Measurements from ENCODE around the gene ZSCAN12.

The ZSCAN12 gene

DNA sequence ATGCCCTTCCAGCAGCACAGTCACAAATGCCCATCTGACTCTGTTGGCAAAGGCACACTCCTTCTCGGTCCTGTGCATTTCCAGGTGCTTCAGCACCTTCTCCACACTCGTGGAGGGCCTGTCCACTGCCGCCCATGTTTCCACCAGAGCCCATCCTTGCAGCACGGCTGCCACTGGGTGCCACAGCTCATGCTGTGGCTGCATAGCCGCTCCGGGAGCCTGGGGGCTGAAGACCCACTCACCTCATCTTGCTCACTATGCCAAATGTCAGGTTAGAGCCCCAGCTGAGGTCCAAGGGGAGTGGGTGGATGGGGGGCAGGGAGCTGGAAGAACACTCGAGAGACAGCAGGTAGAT, 42.9 kb downstream of the ZSCAN12 start:
- Histone ChIP-seq H4K20me1 (ENCODE audit: insufficient read depth) (no peaks in the 10 kb centered on the region), H2AFZ (ENCODE audit: low read depth) (no peak overlapping the region), H3K4me3 (IDR thresholded peaks at IDR 0.05; ENCODE audit: insufficient read depth, low read depth, low read length) (no peak overlapping the region), H3K36me3 (ENCODE audit: insufficient read depth) (no peaks in the 10 kb centered on the region), H3K4me1 (ENCODE audit: low read depth, poor library complexity, severe bottlenecking) (peaks cover 7% of the 10 kb centered on the region), H3K4me2 (no peak overlapping the region), H3K27ac (no peak overlapping the region), H3K79me2 (ENCODE audit: insufficient read depth, low read depth) (peaks cover under 1% of the 10 kb centered on the region; the same call in 1 of the 2 replicates), H3K27me3 (ENCODE audit: insufficient read depth, low read depth) (no peaks in the 10 kb centered on the region), H3K9ac (no peak overlapping the region)
- TF ChIP-seq, protein P1, sequence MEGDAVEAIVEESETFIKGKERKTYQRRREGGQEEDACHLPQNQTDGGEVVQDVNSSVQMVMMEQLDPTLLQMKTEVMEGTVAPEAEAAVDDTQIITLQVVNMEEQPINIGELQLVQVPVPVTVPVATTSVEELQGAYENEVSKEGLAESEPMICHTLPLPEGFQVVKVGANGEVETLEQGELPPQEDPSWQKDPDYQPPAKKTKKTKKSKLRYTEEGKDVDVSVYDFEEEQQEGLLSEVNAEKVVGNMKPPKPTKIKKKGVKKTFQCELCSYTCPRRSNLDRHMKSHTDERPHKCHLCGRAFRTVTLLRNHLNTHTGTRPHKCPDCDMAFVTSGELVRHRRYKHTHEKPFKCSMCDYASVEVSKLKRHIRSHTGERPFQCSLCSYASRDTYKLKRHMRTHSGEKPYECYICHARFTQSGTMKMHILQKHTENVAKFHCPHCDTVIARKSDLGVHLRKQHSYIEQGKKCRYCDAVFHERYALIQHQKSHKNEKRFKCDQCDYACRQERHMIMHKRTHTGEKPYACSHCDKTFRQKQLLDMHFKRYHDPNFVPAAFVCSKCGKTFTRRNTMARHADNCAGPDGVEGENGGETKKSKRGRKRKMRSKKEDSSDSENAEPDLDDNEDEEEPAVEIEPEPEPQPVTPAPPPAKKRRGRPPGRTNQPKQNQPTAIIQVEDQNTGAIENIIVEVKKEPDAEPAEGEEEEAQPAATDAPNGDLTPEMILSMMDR (conservative IDR thresholded peaks at IDR 0.05; ENCODE audit: low read depth, low read length): no peak

DNA sequence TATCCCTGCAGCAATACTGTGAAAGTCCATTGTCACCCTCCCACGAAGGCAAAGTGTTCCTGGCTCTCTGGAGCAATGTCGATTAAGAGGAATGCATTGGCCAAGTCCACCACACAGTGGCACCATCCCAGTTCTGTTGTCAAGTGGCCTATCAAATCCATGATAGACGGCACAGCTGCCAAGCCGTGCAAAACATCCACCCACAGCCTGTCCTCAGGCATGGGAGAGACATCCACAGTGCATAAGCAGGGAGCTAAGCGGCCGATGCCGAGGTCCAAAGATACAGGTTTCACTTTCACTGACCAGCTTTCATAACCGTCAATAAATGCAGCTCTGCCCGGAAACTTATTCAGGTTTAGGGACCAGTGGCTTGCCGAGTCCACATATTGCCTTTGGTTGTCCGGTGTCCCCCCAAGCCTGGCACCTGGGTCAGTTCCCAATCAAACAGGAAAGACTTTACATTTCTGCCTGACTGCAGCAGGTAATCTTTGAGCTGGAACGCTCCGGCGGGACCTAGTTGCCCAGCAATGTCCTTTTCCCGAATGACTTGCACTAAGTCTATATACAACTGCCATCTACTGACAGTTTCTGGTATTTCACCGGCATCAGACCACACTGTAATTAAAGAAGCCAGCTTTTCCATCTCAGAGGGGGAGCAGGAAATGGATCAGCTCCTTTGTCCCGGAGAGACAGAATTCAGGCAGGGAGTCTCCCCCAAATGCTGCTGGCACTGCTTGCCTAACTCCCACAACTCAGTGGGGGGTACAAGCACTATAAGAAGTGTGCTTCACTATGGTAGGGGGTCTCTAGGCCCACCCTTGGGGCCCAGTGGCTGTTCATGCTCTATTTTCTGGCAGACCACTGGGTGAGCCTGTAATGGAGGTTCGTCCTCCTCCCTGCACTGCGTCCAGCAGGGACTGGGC, 43.5 kb downstream of the ZSCAN12 start:
- H4K20me1 ChIP-seq (ENCODE audit: insufficient read depth): no peaks in the 10 kb centered on the region
- H3K4me2 ChIP-seq: peak overlapping the region; percentile 65; the same call in 1 of the 2 replicates
- H3K27ac ChIP-seq: peak overlapping the region; percentile 25; the same call in 1 of the 2 replicates
- peaks cover 3% of the 10 kb centered on the region; the same call in 1 of the 2 replicates for H3K79me2 ChIP-seq (ENCODE audit: insufficient read depth, low read depth)
- peak overlapping the region; percentile 66 for H2AFZ ChIP-seq (ENCODE audit: low read depth)
- peak overlapping the region; percentile 40; the same call in 1 of the 2 replicates for H3K9ac ChIP-seq
- peaks cover 10% of the 10 kb centered on the region for H3K4me1 ChIP-seq (ENCODE audit: low read depth, poor library complexity, severe bottlenecking)
- no peak overlapping the region for H3K4me3 ChIP-seq (IDR thresholded peaks at IDR 0.05; ENCODE audit: insufficient read depth, low read depth, low read length)
- TF ChIP-seq, protein P1 (conservative IDR thresholded peaks at IDR 0.05; ENCODE audit: low read depth, low read length): peak; percentile 78
- no peaks in the 10 kb centered on the region for H3K27me3 ChIP-seq (ENCODE audit: insufficient read depth, low read depth)
- no peaks in the 10 kb centered on the region for H3K36me3 ChIP-seq (ENCODE audit: insufficient read depth)

DNA sequence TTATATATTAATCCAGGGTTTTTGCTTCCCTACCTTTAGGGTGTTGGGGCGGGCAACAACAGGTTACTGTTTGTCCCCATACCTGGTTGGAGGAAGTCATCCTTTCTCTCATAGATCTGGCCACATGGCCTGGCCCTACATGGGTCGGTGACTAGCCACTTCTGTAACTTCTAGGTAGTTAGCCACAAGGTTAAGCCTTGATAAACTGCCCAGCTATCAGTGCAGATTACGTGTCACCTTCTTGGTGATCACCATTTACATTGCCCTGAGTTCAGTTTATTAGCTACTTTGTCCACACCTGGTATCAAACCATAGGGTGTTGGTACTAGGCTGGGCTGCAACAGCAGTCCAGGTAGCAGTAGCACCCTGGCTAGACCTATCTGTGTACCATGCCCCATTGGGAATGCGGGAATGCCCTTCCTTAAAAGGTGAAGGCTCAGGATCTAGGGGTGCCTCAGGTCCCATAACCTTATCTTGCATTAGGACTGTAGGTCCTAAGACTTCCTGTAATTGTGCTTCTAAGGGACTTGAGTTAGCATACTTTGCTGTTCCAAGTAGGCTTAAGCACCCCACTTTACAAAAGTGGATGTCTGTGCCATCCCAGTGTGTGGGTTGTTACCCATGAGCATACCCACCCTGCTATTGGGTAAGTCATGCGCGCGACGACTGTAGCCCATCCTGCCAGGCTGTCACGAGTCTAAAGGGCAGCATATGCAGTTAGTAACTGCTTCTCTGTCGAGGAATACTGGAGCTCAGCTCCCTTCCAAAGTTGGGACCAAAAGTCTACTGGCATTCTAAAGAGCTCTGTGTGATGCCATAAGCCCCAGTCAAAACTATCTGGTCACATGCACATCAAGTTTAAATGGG, 44.6 kb downstream of the ZSCAN12 start:
- Histone ChIP-seq H3K27me3 (ENCODE audit: insufficient read depth, low read depth) (no peaks in the 10 kb centered on the region), H4K20me1 (ENCODE audit: insufficient read depth) (no peaks in the 10 kb centered on the region), H3K79me2 (ENCODE audit: insufficient read depth, low read depth) (peaks cover 3% of the 10 kb centered on the region; the same call in 1 of the 2 replicates), H3K4me2 (no peak overlapping the region), H3K9ac (no peak overlapping the region), H2AFZ (ENCODE audit: low read depth) (0 out of 2 replicates have a peak overlapping the region, but pooled peaks have one; percentile 66), H3K36me3 (ENCODE audit: insufficient read depth) (no peaks in the 10 kb centered on the region), H3K4me1 (ENCODE audit: low read depth, poor library complexity, severe bottlenecking) (peaks cover 17% of the 10 kb centered on the region), H3K27ac (no peak overlapping the region), H3K4me3 (IDR thresholded peaks at IDR 0.05; ENCODE audit: insufficient read depth, low read depth, low read length) (no peak overlapping the region)
- TF ChIP-seq, protein P1 (conservative IDR thresholded peaks at IDR 0.05; ENCODE audit: low read depth, low read length): no peak

DNA sequence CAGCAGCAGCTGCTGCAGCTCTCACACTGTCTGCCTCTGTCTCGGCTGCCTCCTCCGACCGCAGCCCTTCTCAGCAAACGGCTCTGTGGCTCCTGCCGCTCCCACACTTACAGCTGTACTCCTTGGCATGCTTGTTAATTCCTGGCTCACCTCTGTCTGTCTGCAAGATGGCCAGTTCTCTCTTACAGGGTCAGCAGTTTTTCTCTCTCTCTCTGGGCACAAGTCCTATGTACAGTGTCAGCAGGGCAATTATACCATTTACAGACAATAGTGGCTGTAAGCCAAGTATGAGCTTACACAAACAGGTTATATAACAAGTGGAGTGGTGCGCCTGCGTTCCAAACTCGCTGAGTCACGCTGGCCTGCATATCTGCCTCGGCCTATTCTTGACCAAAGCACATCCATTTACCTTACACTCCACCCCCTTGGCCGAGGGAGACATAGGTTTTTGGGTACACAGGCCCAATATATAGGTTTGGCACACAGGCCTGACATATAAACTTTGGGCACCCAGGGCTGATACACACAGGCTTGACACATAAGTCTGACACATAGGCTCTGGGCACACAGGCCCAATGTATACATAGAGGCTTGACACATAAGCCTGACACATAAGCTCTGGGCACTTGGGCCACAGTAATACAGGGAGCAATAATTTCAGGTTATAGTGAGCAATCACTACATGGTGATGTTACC, 45.4 kb downstream of the ZSCAN12 start:
- Histone ChIP-seq H2AFZ (ENCODE audit: low read depth) (no peak overlapping the region), H3K79me2 (ENCODE audit: insufficient read depth, low read depth) (peaks cover 3% of the 10 kb centered on the region; the same call in 1 of the 2 replicates), H3K9ac (no peak overlapping the region)

More for the DNA sequence above, 45.4 kb downstream of the ZSCAN12 start:
- Histone ChIP-seq H3K4me3 (IDR thresholded peaks at IDR 0.05; ENCODE audit: insufficient read depth, low read depth, low read length) (no peak overlapping the region), H3K27ac (no peak overlapping the region), H4K20me1 (ENCODE audit: insufficient read depth) (no peaks in the 10 kb centered on the region), H3K4me1 (ENCODE audit: low read depth, poor library complexity, severe bottlenecking) (peaks cover 20% of the 10 kb centered on the region), H3K27me3 (ENCODE audit: insufficient read depth, low read depth) (no peaks in the 10 kb centered on the region), H3K36me3 (ENCODE audit: insufficient read depth) (no peaks in the 10 kb centered on the region), H3K4me2 (no peak overlapping the region)
- TF ChIP-seq, protein P1 (conservative IDR thresholded peaks at IDR 0.05; ENCODE audit: low read depth, low read length): no peak

All from KMS-11 (cell line).